ENCODE data around the gene ADRB2. TPM values are rescaled to one million over a fixed set of nuclear protein-coding genes. Genes with fewer than 3 reads are reported as not detected.

ADRB2 gene
- total and polyA plus RNA-seq, 12 donors = 0.18 to 2.2 (median 0.87) TPM

GRCh38 chr5:148815578-148815977 lies 10.8 kb upstream of the ADRB2 start:
- Histone ChIP-seq H3K36me3 (replicated peaks in 1 of 2) (no peaks in the 10 kb centered on the region), H3K27me3 (no peaks in the 10 kb centered on the region), H3K4me3 (no peak overlapping the region), H3K9me3 (replicated peaks in 1 of 3) (no peaks in the 10 kb centered on the region), H3K27ac (no peak overlapping the region), H3K4me1 (replicated peaks in 1 of 2) (no peaks in the 10 kb centered on the region)
- TF ChIP-seq POLR2A (IDR thresholded peaks at IDR 0.05) = no peak
- TF ChIP-seq CTCF (IDR thresholded peaks at IDR 0.05) = no peak
- intact Hi-C loops (cut with DNase I) = loop anchor here in 1 of 2 donors (10.0 kb wide), 1 partner anchor 219 kb away; no protein-coding TSS in a partner anchor
- no peak for DNase-seq

GRCh38 chr5:148816357-148816756 lies 10.1 kb upstream of the ADRB2 start:
- Histone ChIP-seq H3K36me3 (replicated peaks in 1 of 2) (no peaks in the 10 kb centered on the region), H3K27me3 (no peaks in the 10 kb centered on the region), H3K9me3 (replicated peaks in 1 of 3) (no peaks in the 10 kb centered on the region), H3K4me1 (replicated peaks in 1 of 2) (no peaks in the 10 kb centered on the region), H3K4me3 (no peak overlapping the region), H3K27ac (no peak overlapping the region)
- DNase-seq = no peak
- 81 to 86% (median 84%) methylated on average over 1 of the region's 1 CpG for whole genome bisulfite sequencing, 4 donors
- intact Hi-C loops (cut with DNase I) = loop anchor here in 1 of 2 donors (10.0 kb wide), 1 partner anchor 218 kb away; no protein-coding TSS in a partner anchor
- TF ChIP-seq CTCF (IDR thresholded peaks at IDR 0.05) = no peak
- TF ChIP-seq POLR2A (IDR thresholded peaks at IDR 0.05) = no peak

- H3K9me3 ChIP-seq (replicated peaks in 1 of 3) = no peaks in the 10 kb centered on the region
- H3K36me3 ChIP-seq (replicated peaks in 1 of 2) = no peaks in the 10 kb centered on the region
- whole genome bisulfite sequencing, 4 donors = 50 to 73% (median 53%) methylated on average over 1 of the region's 1 CpG
- intact Hi-C loops (cut with DNase I) = loop anchor here in 1 of 2 donors (10.0 kb wide), 1 partner anchor 218 kb away; no protein-coding TSS in a partner anchor
- DNase-seq = no peak
- H3K27me3 ChIP-seq = no peaks in the 10 kb centered on the region
- TF ChIP-seq POLR2A (IDR thresholded peaks at IDR 0.05) = no peak
- TF ChIP-seq CTCF (IDR thresholded peaks at IDR 0.05) = no peak
- H3K27ac ChIP-seq = no peak overlapping the region
- H3K4me3 ChIP-seq = no peak overlapping the region
- no peaks in the 10 kb centered on the region for H3K4me1 ChIP-seq (replicated peaks in 1 of 2)
Observed at GRCh38 chr5:148816782-148817181, 9.6 kb upstream of the ADRB2 start.

- Histone ChIP-seq H3K27ac (no peak overlapping the region), H3K27me3 (no peaks in the 10 kb centered on the region), H3K36me3 (replicated peaks in 1 of 2) (no peaks in the 10 kb centered on the region), H3K4me3 (no peak overlapping the region), H3K4me1 (replicated peaks in 1 of 2) (no peaks in the 10 kb centered on the region), H3K9me3 (replicated peaks in 1 of 3) (no peaks in the 10 kb centered on the region)
- no peak for TF ChIP-seq POLR2A (IDR thresholded peaks at IDR 0.05)
- TF ChIP-seq CTCF (IDR thresholded peaks at IDR 0.05) = no peak
- intact Hi-C loops (cut with DNase I) = loop anchor here in 1 of 2 donors (10.0 kb wide), 1 partner anchor 217 kb away; no protein-coding TSS in a partner anchor
- no peak for DNase-seq
- WGBS, 4 donors = 77 to 87% (median 83%) methylated on average over 1 of the region's 1 CpG
Observed at GRCh38 chr5:148817606-148818005, 8.8 kb upstream of the ADRB2 start.
